C4-2B (cell line): ENCODE data around the gene RANBP2.

ENCODE experiments used
- CTCF ChIP-seq: fragments of 450-650 bp; conservative IDR thresholded peaks from 2 replicates; pipeline ENCODE4 v1.5.1; 2017; ENCODE audit warnings: mild to moderate bottlenecking
- ZFX ChIP-seq: fragments of 450-650 bp; IDR thresholded peaks from 2 replicates; pipeline ENCODE4 v1.6.1; 2017

- TF ChIP-seq CTCF (no peak), ZFX (no peak)
Measured at GRCh38 chr2:108778857-108779256, 59.6 kb downstream of the RANBP2 start.
